Parathyroid adenoma (tissue), 2 donors: ENCODE measurements around the gene C1R.

Experiments
- H2AFZ ChIP-seq: fragments of 300-600 bp; sonication (generic); one replicate; pipeline ENCODE4 v1.7.0; 2017; ENCODE audit warnings: antibody characterized with exemption, mild to moderate bottlenecking
- H3K27ac ChIP-seq: fragments of 300-600 bp; sonication (generic); one replicate; pipeline ENCODE4 v1.7.0; 2017
- H3K27me3 ChIP-seq: fragments of 300-600 bp; sonication (generic); one replicate; pipeline ENCODE4 v1.7.0; 2017; ENCODE audit warnings: low read length; ENCODE audit not compliant: control insufficient read depth, insufficient read depth
- H3K36me3 ChIP-seq: fragments of 300-600 bp; sonication (generic); one replicate; pipeline ENCODE4 v1.7.0; 2017; ENCODE audit warnings: low read length; ENCODE audit not compliant: control insufficient read depth, insufficient read depth
- H3K4me1 ChIP-seq: fragments of 300-600 bp; sonication (generic); one replicate; pipeline ENCODE4 v1.7.0; 2017; ENCODE audit warnings: control low read depth
- H3K4me2 ChIP-seq: fragments of 300-600 bp; sonication (generic); one replicate; pipeline ENCODE4 v1.7.0; 2017; ENCODE audit warnings: low read length
- H3K4me3 ChIP-seq: fragments of 300-600 bp; sonication (generic); one replicate; pipeline ENCODE4 v1.7.0; 2017; ENCODE audit warnings: low read depth, low read length
- H3K79me2 ChIP-seq: fragments of 300-600 bp; sonication (generic); one replicate; pipeline ENCODE4 v1.7.0; 2017; ENCODE audit warnings: control low read depth
- H3K9ac ChIP-seq: fragments of 300-600 bp; sonication (generic); one replicate; pipeline ENCODE4 v1.7.0; 2017; ENCODE audit warnings: mild to moderate bottlenecking
- H3K9me3 ChIP-seq: fragments of 300-600 bp; sonication (generic); one replicate; pipeline ENCODE4 v1.7.0; 2017; ENCODE audit warnings: low read length; ENCODE audit not compliant: control insufficient read depth
- CTCF ChIP-seq: fragments of 300-600 bp; sonication (generic); IDR thresholded peaks from one replicate; pipeline ENCODE4 v1.7.0; 2017; ENCODE audit warnings: antibody characterized with exemption, mild to moderate bottlenecking
- donor health status: primary hyperparathyroidism.

C1R gene

GRCh38 chr12:7101694-7102131 is 9.5 kb upstream of the C1R start:
- Histone ChIP-seq H3K9ac (no peak overlapping the region), H3K27ac (no peak overlapping the region), H2AFZ (no peak overlapping the region), H3K4me1 (no peaks in the 10 kb centered on the region), H3K36me3 (no peaks in the 10 kb centered on the region), H3K79me2 (no peaks in the 10 kb centered on the region), H3K9me3 (peaks cover 2% of the 10 kb centered on the region), H3K27me3 (no peaks in the 10 kb centered on the region), H3K4me2 (no peak overlapping the region), H3K4me3 (no peak overlapping the region)
- TF ChIP-seq CTCF = no peak

- H3K36me3 ChIP-seq = no peaks in the 10 kb centered on the region
- H3K79me2 ChIP-seq = no peaks in the 10 kb centered on the region
- no peak overlapping the region for H3K4me2 ChIP-seq
- H3K27me3 ChIP-seq = no peaks in the 10 kb centered on the region
- H3K27ac ChIP-seq = no peak overlapping the region
- no peak for TF ChIP-seq CTCF
- no peak overlapping the region for H3K9ac ChIP-seq
- no peaks in the 10 kb centered on the region for H3K4me1 ChIP-seq
- H3K9me3 ChIP-seq = no peaks in the 10 kb centered on the region
- no peak overlapping the region for H3K4me3 ChIP-seq
- H2AFZ ChIP-seq = no peak overlapping the region
Observed at GRCh38 chr12:7101047-7101693, 8.9 kb upstream of the C1R start.

GRCh38 chr12:7100239-7100638 is 8.0 kb upstream of the C1R start:
- Histone ChIP-seq H3K4me1 (no peaks in the 10 kb centered on the region), H3K27ac (no peak overlapping the region), H3K36me3 (no peaks in the 10 kb centered on the region), H3K9ac (no peak overlapping the region), H3K9me3 (no peaks in the 10 kb centered on the region), H3K4me3 (no peak overlapping the region), H3K27me3 (no peaks in the 10 kb centered on the region), H3K79me2 (no peaks in the 10 kb centered on the region), H2AFZ (no peak overlapping the region), H3K4me2 (no peak overlapping the region)
- TF ChIP-seq CTCF = no peak

GRCh38 chr12:7099290-7099996 is 7.2 kb upstream of the C1R start:
- no peaks in the 10 kb centered on the region for H3K27me3 ChIP-seq
- H3K9ac ChIP-seq = no peak overlapping the region
- no peak for TF ChIP-seq CTCF
- H3K79me2 ChIP-seq = no peaks in the 10 kb centered on the region
- H3K9me3 ChIP-seq = no peaks in the 10 kb centered on the region
- H3K36me3 ChIP-seq = no peaks in the 10 kb centered on the region
- H2AFZ ChIP-seq = no peak overlapping the region
- H3K27ac ChIP-seq = no peak overlapping the region
- H3K4me1 ChIP-seq = no peaks in the 10 kb centered on the region
- H3K4me3 ChIP-seq = no peak overlapping the region
- no peak overlapping the region for H3K4me2 ChIP-seq

- no peak overlapping the region for H3K9ac ChIP-seq
- H3K79me2 ChIP-seq = no peaks in the 10 kb centered on the region
- H3K27me3 ChIP-seq = no peaks in the 10 kb centered on the region
- H2AFZ ChIP-seq = no peak overlapping the region
- no peak overlapping the region for H3K27ac ChIP-seq
- no peak for TF ChIP-seq CTCF
- peaks cover 6% of the 10 kb centered on the region for H3K4me1 ChIP-seq
- no peaks in the 10 kb centered on the region for H3K36me3 ChIP-seq
- H3K4me3 ChIP-seq = no peak overlapping the region
- H3K9me3 ChIP-seq = no peaks in the 10 kb centered on the region
- no peak overlapping the region for H3K4me2 ChIP-seq
Observed at GRCh38 chr12:7096979-7097378, 4.7 kb upstream of the C1R start.
